Neural cell (in vitro differentiated cells): ENCODE data around the gene INSYN2B. TPM values are rescaled to one million over a fixed set of nuclear protein-coding genes. Genes with fewer than 3 reads are reported as not detected.

Source experiments
- H2AFZ ChIP-seq: fragments of 200-600, 300-800 bp; sonication (generic), shearing (Covaris generic); 2 replicates; pipeline ENCODE4 v1.6.0; 2014; ENCODE audit warnings: low read depth, mild to moderate bottlenecking, antibody characterized with exemption, low read length, moderate library complexity
- H3F3A ChIP-seq: fragments of 200-600 bp; shearing (Covaris generic); 2 replicates; pipeline ENCODE4 v1.6.1; 2016; ENCODE audit warnings: mild to moderate bottlenecking, moderate library complexity, mixed read lengths, antibody characterized with exemption, low read length; ENCODE audit not compliant: insufficient read depth, poor library complexity, severe bottlenecking
- H3K27ac ChIP-seq: fragments of 200-600, 300-800 bp; sonication (generic), shearing (Covaris generic); 2 replicates; pipeline ENCODE4 v1.5.1; 2014; ENCODE audit warnings: mild to moderate bottlenecking, low read length, moderate library complexity
- H3K27me3 ChIP-seq: fragments of 300-800, 200-600 bp; sonication (generic), shearing (Covaris generic); 2 replicates; pipeline ENCODE4 v1.6.0; 2014; ENCODE audit warnings: mild to moderate bottlenecking, low read depth, low read length, moderate library complexity; ENCODE audit not compliant: insufficient read depth
- H3K36me3 ChIP-seq: fragments of 300-800, 200-600 bp; sonication (generic), shearing (Covaris generic); 2 replicates; pipeline ENCODE4 v1.5.1; 2014; ENCODE audit warnings: mild to moderate bottlenecking, antibody characterized with exemption, low read length, moderate library complexity; ENCODE audit not compliant: insufficient read depth
- H3K4me2 ChIP-seq: fragments of 300-800, 200-600 bp; sonication (generic), shearing (Covaris generic); 2 replicates; pipeline ENCODE4 v1.6.0; 2014; ENCODE audit warnings: mild to moderate bottlenecking, low read length
- H3K4me3 ChIP-seq: fragments of 300-800, 200-600 bp; sonication (generic), shearing (Covaris generic); 2 replicates; pipeline ENCODE4 v1.5.1; 2014; ENCODE audit warnings: mild to moderate bottlenecking, low read length, moderate library complexity
- H3K79me2 ChIP-seq: fragments of 200-600 bp; shearing (Covaris generic); replicated peaks from 2 replicates; pipeline ENCODE4 v1.6.0; 2014; ENCODE audit warnings: mild to moderate bottlenecking, low read length, moderate library complexity; ENCODE audit not compliant: insufficient read depth
- H3K9ac ChIP-seq: fragments of 300-800, 200-600 bp; sonication (generic), shearing (Covaris generic); 2 replicates; pipeline ENCODE4 v1.6.1; 2016; ENCODE audit warnings: mild to moderate bottlenecking, low read length, mixed read lengths
- H3K9me2 ChIP-seq: fragments of 200-600 bp; shearing (Covaris generic); 2 replicates; pipeline ENCODE4 v1.6.1; 2016; ENCODE audit warnings: mild to moderate bottlenecking, low read length, mixed read lengths; ENCODE audit not compliant: insufficient read depth
- H3K9me3 ChIP-seq: fragments of 200-600, 300-800 bp; sonication (generic), shearing (Covaris generic); 2 replicates; pipeline ENCODE4 v1.6.1; 2016; ENCODE audit warnings: mild to moderate bottlenecking, mixed run types, low read length, moderate library complexity, mixed read lengths
- H4K20me1 ChIP-seq: fragments of 200-600 bp; shearing (Covaris generic); 2 replicates; pipeline ENCODE4 v1.6.1; 2016; ENCODE audit warnings: mild to moderate bottlenecking, mixed run types; ENCODE audit not compliant: insufficient read depth
- CTCF ChIP-seq: fragments of 450-650 bp; IDR thresholded peaks from 2 replicates; pipeline ENCODE4 v1.5.1; 2014; ENCODE audit warnings: antibody characterized with exemption, mild to moderate bottlenecking, moderate library complexity; ENCODE audit not compliant: poor library complexity, severe bottlenecking
- EP300 ChIP-seq: fragments of 450-650 bp; conservative IDR thresholded peaks from 2 replicates; pipeline ENCODE4 v1.6.1; 2014; ENCODE audit warnings: antibody characterized with exemption, mild to moderate bottlenecking, moderate library complexity; ENCODE audit not compliant: poor library complexity, severe bottlenecking
- EZH2 ChIP-seq: fragments of 200-600, 300-800 bp; shearing (Covaris generic), sonication (generic); IDR thresholded peaks from 2 replicates; pipeline ENCODE4 v1.6.1; 2014; ENCODE audit warnings: antibody characterized with exemption, low read length, borderline replicate concordance, mild to moderate bottlenecking; ENCODE audit not compliant: insufficient read depth, poor library complexity, severe bottlenecking
- MXI1 ChIP-seq: fragments of 450-650 bp; conservative IDR thresholded peaks from 2 replicates; pipeline ENCODE4 v1.6.1; 2014; ENCODE audit warnings: antibody characterized with exemption, mild to moderate bottlenecking; ENCODE audit not compliant: poor library complexity, severe bottlenecking
- POLR2AphosphoS5 ChIP-seq: IDR thresholded peaks from 2 replicates; pipeline ENCODE4 v1.6.1; 2012
- RAD21 ChIP-seq: fragments of 450-650 bp; conservative IDR thresholded peaks from 2 replicates; pipeline ENCODE4 v1.6.1; 2014; ENCODE audit warnings: antibody characterized with exemption, mild to moderate bottlenecking, moderate library complexity
- REST ChIP-seq: IDR thresholded peaks from 2 replicates; pipeline ENCODE4 v1.6.1; 2012; ENCODE audit warnings: borderline replicate concordance
- SMC3 ChIP-seq: fragments of 450-650 bp; conservative IDR thresholded peaks from 2 replicates; pipeline ENCODE4 v1.6.1; 2014; ENCODE audit warnings: antibody characterized with exemption, mild to moderate bottlenecking, moderate library complexity; ENCODE audit not compliant: poor library complexity
- TAF1 ChIP-seq: IDR thresholded peaks from 2 replicates; pipeline ENCODE4 v1.6.1; 2012; ENCODE audit warnings: low read depth
- polyA plus RNA-seq: library from polyadenylated mRNA; depleted of rRNA; stranded (reverse); fragments of >200 nt; gene quantifications from 2 replicates; pipeline ENCODE4 v1.2.3, GENCODE V29; 2014

Gene INSYN2B
- polyA plus RNA-seq, 1 donor from 2014 or later: 0.37 TPM

GRCh38 chr5:169895926-169896325 is 84.4 kb downstream of the INSYN2B start:
- no peaks in the 10 kb centered on the region for H3K27me3 ChIP-seq
- no peaks in the 10 kb centered on the region for H3K79me2 ChIP-seq
- TF ChIP-seq MXI1 (no peak), RAD21 (no peak), TAF1 (no peak), SMC3 (no peak), POLR2AphosphoS5 (no peak), EZH2 (no peak), EP300 (no peak), REST (no peak), CTCF (no peak)
- H3K27ac ChIP-seq: no peak overlapping the region
- no peak overlapping the region for H3K9ac ChIP-seq
- H3K4me3 ChIP-seq: no peak overlapping the region
- H3F3A ChIP-seq: no peaks in the 10 kb centered on the region
- H3K36me3 ChIP-seq: no peaks in the 10 kb centered on the region
- H2AFZ ChIP-seq: no peak overlapping the region
- H3K9me3 ChIP-seq: no peaks in the 10 kb centered on the region
- no peaks in the 10 kb centered on the region for H4K20me1 ChIP-seq
- H3K4me2 ChIP-seq: no peak overlapping the region
- no peaks in the 10 kb centered on the region for H3K9me2 ChIP-seq

- Histone ChIP-seq H3K9me2 (no peaks in the 10 kb centered on the region), H3K4me3 (no peak overlapping the region), H3K27me3 (no peaks in the 10 kb centered on the region), H3K9ac (no peak overlapping the region), H3K79me2 (no peaks in the 10 kb centered on the region), H3K9me3 (no peaks in the 10 kb centered on the region), H2AFZ (no peak overlapping the region), H3K27ac (no peak overlapping the region), H4K20me1 (no peaks in the 10 kb centered on the region), H3F3A (no peaks in the 10 kb centered on the region), H3K36me3 (no peaks in the 10 kb centered on the region), H3K4me2 (no peak overlapping the region)
- TF ChIP-seq EZH2 (no peak), REST (no peak), CTCF (no peak), TAF1 (no peak), MXI1 (no peak), SMC3 (no peak), RAD21 (no peak), POLR2AphosphoS5 (no peak), EP300 (no peak)
Measured at GRCh38 chr5:169893571-169893970, 86.7 kb downstream of the INSYN2B start.
